CD4-positive, alpha-beta T cell treated with Interferon alpha-2 for 1 hour (primary cell): ENCODE measurements around the gene CETP.
"Not testable (repeated sequence)": the region's sequence is repeated elsewhere in the genome, so short reads cannot be mapped to it uniquely, and the experiment has no call there.

Experiments
- DNase-seq, 2 donors: peaks; one replicate each; pipeline ENCODE4 v3.0.0-alpha.2; 2020 to 2022

The CETP gene

DNA sequence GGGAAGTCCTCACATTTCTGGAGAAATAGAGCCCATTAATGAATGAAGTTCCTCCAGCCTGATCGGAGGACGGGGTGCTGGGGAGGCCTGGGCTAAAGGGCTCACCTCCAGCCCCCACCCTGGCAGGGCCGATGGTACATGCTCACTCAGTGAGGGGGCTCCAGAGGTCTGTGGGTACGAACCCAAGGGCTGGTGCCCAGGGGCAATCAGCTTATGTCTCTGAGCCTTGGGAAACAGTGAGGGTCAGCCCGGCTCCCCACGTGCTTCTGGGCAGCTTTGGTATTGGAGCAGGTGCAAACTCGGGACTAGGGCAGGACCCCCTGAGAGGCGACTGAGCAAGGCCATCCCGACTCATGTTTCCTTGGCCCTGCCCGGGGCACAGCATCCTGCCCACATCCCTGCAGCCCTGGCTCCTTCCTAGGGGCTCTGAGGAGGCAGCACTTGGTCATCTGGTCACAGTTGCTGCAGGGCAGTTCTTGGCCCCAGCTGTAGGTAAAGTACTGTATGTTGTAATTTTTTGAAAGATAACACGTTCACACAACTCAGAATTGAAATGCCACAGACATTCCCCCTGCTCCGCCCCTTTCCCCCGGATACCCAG lies 969 bp upstream of the CETP start:
- no peak for DNase-seq

DNA sequence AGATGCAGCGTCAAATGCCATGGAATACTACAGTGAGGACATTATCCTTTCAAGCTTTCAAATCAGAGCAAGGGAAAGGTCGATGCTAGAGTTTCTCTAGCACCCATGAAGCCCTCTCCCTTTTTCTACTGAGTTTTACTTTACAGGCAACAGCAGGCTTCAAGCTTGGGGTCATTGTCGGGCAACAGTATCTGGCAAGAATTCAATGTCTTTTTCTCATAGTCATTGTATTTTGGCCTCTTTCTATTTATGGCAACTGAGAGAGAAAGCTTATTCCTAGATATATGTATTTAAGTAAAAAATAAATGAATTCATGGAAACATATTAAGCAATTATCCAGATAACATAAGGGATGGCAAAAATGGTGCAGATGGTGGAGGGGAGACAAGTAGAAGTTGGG lies 364 bp upstream of the CETP start:
- no peak for DNase-seq

DNA sequence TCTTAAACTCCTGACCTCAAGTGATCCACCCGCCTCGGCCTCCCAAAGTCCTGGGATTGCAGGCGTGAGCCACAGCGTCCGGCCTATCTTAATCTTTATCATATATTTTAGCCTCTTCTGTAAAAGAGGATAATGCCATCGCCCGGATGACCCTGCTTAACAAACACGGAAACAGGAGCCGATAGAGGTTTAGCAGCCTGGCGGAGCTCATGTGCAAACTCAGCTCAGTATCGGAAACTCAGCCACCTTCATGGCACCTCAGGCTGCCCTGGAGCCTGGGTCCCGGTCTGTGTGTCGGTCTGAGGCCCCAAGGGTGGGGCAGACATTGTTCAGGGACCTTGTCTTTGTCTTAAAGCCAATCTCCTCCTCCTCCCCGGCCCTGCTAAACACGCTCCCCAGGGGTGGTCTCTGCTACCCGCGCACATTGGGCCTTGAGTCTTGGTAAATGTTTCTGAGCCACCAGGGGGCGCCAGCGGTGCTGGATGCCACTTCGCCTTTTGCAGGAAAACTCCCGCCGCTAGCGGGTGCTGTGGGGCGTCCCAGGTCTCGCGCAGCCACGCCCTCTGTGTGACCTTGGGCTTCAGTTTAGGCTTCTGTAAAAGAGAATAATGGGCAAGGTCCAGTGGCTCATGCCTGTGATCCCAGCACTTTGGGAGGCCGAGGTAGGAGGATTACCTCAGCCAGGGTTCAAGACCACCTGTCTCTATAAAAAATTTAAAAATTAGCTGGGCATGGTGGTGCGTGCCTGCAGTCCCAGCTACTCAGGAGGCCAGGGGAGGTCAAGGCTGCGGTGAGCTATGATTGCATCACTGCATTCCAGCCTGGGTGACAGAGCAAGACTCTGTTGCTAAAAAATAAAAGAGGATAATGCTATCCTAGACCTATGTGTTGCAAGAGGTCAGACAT lies 2.7 kb downstream of the CETP start:
- DNase-seq, result peak; percentile 91 to 94

DNA sequence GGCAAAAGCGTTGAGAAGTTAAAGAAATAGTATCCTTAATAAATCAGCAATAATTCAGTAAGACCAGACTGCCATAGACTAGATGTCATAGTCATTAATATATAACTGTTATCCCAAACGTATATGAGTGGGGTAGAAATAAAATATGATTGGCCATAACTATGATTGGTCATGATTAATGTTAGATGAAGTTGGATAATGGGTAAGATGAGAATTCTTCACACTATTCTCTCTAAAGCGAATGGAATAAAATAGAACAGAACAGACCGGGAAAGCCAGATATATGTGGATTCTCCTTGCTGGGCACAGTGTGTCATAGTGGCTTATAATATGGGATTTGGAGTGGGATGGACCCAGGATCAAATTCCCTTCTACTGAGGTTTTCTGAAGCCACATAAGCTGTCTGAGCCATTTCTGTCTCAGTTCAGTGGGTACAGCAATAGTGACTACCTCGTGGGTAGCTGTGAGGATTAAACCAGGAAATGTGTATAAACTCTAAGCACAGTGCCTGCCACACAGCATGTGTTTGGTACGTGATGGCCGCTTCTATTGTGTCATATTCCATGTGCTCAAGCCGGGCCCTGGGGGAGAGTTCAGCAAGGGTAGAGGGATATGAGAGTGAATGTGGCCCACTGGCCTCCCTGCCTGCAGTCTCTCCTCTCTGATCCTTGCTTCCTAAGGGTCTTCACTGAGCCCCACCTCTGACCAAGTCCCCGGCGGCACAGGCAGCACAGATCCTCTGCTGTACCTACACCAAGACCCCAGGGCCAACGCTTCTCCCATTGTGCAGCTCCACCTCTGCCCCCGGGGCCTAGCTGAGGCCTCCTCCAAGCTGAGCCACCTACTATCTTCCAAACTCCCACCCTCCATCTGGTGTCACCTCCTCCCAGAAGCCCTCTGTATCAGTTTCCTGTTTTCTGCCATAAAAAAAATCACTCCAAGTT lies 3.7 kb downstream of the CETP start:
- DNase-seq, result no peak

DNA sequence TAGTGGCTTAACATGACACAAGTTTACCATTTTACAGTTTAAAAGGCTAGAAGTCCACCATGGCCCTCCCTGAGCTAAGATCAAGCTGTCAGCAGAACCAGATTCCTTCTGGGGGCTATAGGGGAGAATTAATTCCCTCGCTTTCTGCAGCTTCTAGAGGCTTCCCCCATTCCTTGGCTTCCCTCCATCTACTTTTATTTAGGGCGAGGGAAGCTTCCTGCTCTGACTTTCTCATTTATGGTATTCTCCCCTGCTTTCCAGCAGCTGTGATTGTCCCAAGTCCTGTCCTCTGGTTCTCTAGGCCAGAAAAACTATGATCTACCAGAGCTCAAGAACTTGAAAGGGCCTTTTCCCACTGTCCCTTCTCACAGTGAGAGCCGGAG lies 4.3 kb downstream of the CETP start:
- DNase-seq, result no peak

DNA sequence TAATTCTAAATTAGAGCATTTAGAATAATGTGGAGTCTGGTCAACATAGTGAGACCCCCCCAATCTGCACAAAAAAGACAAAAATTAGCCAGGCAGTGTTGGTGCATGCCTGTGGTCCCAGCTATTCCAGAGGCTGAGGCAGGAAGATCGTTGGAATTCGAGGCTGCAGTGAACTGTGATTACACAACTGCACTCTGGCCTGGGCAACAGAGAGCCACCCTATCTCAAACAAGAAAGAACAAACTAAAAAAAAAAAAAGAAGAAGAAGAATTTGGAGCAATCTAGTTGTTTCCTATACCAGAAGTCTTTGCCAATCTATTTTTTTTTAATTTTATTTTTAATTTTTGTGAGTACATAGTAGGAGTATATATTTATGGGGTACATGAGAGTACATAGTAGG lies 6.0 kb downstream of the CETP start:
- no peak for DNase-seq

DNA sequence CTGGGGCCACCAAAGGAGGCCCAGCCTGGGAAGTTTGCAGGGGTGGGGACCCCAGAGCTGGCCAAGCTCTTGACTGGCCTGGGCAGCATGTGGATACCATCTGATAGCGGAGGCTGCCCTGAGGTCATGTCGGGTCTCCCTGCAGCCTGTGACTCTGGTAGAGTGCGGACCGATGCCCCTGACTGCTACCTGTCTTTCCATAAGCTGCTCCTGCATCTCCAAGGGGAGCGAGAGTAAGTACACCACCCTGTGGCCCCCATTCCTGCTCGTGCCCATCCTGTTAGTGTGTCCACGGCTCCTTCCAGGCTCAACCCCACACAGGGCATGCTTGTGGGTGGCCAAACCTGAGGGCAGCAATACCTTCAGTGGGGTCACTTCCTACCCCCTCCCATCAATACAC lies 8.0 kb downstream of the CETP start:
- DNase-seq, result no peak

DNA sequence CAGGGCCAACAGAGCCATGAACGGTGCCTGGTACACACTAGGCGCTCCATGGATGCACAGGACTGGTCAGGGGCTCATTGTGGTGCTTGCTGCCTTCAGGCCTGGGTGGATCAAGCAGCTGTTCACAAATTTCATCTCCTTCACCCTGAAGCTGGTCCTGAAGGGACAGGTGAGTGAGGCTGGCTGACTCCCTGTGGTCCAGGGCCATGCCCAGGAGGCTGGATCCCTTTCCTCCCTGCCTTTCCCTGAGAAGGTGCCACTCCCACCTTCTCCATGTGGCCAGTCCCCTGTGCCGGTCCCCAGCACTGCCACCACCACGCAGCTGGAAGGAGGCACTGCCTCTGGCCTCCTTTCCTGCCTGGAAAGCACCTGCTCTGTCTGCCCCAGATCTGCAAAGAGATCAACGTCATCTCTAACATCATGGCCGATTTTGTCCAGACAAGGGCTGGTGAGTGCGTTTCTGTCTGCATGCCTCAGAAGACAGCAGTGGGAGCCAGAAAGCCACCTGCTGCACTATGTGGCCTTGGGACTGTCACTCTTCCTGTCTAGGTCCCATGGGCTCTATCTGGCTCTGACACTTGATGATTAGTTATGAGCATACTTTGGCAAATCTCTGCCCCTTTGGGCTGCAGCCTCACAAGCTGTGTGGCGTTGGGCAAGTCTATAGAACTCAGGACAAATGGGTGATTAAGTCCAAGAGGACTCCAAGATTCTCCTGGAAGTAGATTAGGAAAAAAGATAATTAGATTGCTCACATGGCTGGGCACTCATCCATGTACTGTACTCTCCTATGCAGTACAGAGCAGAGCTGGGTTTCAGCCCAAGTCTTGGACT lies 9.4 kb downstream of the CETP start:
- DNase-seq, result peak in 1 of 2 donors; percentile 39

DNA sequence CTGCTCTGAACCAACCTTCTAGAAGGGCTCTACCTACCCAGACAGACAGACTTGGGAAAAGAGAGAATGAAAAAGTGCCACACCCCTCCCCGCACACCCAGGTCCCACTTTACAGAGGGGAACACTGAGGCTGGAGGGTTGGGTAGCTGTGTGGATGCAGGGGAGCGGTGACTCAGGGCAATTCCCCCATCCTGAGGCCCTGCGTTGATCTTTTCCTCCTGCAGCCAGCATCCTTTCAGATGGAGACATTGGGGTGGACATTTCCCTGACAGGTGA lies 10.0 kb downstream of the CETP start:
- DNase-seq, result no peak

DNA sequence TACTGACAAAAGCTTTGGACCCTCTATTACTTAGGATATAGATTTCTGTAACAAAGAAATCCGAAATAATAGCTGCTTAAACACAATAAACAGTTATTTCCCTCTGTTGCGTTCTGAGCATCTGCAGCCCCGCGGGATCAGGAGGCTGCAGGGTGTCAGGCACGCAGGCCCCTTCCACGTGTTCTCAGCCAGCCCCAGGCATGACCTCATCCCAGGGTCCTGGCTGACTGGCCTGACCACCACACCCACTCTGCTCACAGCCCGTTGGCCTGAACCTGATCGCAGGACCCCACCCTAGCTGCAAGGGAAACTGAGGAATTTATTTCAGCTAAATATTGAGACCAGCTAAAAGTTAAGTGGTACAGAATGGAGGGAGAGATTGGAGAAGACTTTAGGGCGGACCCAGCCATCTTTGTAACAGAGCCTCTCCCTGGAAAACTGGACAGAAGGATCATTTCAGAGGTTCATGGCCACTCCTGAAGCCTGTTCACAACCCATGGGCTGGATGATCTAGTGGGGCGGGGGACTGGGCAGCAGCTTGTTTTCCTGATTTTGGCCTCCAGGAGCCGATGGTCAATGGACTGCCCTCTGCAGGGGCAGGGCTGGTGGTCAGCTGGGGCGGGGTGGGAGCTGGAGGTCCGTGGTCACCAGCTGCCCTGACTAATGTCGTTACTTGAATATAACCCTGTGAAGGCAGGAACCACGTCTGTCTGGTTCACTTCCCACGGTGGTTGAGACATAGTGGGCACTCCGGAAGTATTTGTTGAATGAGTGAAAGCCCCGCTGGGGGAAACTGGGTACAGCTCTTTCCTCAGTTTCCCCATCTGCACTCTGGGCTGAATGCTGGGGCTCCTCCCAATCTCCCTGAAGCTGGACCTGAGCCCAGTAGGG lies 10.9 kb downstream of the CETP start:
- no peak for DNase-seq

DNA sequence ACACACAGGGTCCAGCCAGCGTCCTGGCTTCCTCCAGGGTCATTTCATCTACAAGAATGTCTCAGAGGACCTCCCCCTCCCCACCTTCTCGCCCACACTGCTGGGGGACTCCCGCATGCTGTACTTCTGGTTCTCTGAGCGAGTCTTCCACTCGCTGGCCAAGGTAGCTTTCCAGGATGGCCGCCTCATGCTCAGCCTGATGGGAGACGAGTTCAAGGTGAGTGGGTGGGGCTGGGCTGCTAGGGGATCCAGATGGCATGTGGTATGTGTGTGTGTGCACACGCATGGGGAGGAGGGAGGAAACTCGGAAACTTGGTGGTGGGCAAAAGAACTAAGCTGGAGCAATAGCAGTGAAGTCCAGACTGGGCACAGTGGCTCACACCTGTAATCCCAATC lies 11.5 kb downstream of the CETP start:
- DNase-seq, result no peak

DNA sequence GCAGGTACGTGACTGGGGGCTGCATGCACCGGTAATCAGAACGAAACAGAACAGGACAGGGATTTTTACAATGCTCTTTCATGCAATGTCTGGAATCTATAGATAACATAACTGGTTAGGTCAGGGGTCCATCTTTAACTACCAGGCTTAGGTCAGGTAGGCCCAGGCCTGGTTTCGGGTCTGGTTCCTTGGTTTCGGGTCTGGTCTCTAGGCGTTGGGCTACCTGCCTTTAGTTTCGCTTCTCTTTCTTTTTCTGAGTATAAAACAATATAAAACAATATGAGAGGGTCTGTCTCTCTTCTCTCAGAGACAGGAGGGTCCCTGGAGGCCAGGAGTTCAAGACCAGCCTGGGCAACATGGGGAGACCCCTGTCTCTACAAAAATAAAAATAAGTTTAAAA lies 12.1 kb downstream of the CETP start:
- not testable (repeated sequence) for DNase-seq

DNA sequence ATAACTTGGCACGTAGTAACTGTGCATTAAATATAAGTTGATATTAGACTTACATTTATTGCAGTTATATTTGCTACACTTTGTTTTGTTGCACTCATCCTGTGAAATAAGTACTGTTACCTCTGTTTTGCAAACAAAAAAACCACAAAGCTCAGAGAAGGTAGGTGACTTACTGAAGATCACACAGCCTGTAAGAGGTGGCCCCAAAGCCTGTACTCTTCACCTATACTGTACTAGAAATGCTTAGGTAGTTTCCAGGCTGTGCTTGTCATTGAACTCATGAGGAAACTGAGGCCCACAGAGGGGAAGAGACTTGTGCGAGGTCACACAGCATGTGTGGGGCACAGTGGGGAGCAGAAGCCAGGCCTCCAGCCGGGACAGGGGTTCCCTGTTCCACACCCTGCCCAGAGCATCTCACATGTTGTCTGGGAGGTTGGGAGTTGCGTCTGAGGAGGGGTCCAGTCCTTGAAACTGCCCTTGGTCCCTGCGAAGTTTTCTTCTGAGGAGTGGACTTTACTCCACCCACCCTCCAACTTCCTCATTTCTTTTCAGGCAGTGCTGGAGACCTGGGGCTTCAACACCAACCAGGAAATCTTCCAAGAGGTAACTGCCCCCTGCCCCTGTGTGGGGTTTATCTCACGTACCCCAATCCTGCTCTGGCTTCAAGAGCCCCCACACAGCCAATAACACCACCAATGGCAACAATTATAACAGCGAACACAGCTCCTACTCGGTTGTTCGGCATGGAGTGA lies 13.0 kb downstream of the CETP start:
- DNase-seq, result no peak

DNA sequence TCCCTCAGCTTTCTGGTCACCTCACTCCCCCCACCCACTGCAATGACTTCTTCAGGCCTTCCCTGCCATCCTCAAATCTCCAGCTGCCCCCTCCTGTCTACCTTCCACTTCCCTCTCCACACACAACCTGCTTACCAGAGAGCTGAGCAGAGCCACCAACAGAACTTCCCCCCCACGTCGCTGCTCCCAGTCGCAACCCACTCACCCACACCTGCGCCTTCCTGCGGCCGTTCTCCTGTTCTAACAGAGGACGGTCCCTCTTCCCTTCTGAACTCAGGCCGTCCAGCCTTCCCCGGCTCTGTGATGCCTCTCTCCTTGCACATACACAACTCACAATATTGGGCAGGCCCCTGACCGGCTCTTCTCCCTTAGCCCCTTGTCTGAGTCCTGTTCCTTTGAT lies 14.0 kb downstream of the CETP start:
- no peak for DNase-seq

DNA sequence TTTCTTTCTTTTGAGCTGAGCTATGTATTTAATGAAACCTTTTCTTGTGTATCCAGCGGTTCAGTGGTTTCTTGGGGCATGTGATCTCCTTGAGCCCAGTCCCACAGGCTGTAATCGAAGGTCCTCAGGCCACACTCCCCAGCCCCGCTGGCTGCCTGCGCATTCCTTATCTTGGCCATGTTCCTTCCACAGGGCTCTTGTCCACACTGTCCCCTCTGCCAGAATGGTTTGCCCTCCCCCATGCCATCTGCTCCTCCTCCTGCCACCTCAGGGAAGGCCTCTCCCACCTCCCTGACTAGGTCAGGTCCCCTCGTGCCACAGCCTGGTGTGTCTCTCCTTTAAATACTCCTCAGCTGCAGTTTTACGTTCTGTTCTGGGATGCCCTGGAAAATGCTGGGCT lies 15.5 kb downstream of the CETP start:
- DNase-seq, result no peak

DNA sequence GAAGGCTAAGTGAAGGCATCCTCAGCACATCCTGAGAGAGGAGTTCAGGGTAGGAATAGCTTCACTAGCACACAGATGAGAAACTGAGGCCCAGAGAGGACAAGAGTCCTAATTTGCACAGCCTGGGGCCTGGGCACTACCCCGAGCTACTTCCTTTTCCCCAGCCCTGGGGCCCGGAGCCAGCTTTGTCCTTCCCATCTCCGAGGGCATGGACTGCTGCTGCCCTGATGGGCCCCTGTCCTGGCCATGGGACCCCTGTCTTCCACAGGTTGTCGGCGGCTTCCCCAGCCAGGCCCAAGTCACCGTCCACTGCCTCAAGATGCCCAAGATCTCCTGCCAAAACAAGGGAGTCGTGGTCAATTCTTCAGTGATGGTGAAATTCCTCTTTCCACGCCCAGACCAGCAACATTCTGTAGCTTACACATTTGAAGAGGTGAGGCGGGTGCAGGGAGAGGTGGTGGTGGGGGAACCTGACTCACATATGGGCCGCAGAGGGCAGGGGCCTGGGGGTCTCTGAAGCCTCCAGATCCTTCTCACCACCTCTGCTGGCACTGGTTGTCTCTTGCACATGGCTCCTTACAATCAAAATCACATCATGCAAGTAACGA lies 16.2 kb downstream of the CETP start:
- no peak for DNase-seq

DNA sequence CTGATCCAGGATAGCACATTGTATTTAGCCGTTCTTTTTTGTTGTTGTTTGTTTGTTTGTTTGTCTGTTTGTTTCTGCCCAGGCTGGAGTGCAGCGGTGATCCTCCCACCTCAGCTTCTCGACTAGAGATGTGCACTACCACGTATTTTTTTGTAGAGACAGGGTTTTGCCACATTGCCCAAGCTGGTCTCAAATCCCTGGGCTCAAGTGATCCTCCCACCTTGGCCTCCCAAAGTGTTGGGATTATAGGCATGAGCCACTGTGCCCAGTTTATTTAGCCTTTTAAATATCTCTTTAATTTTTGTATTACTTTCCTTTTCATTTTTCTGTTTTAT lies 18.4 kb downstream of the CETP start:
- DNase-seq, result no peak

DNA sequence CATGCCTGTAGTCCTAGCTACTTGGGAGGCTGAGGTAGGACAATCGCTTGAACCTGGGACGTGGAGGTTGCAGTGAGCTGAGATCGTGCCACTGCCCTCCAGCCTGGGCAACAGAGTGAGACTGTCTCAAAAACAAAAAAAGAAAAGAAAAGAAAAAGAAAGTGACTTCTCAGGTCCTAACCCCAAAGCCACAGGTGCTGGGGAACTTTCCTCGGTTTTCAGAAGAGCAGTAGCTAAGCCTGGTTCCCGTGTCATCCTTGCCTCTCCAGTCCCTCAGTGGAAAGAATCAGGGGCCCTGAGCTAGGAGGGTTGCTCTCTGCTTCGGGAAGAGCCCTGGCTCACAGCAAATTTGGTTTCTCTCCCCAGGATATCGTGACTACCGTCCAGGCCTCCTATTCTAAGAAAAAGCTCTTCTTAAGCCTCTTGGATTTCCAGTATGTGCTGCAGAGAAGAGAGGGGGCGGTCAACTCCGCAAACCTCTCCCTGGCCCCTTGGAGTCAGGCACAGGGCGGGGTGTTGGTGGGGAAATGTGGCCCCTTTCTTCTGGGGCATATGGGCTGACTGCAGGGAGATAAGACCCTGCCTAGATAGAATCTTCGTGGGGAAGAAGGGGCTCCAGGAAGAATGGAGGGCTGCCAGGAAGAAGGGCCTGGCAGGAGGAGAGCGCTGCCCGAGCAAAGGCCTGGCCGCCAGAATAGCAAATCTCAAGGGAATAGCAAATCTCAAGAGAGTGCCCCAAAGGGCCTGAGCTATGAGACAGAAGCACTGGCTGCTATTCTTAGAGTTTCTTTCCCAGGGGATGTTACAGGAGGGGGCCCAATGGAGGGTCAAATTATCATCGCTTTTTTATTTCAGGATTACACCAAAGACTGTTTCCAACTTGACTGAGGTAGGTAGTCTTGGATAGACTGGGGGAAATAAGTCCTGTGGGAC lies 19.3 kb downstream of the CETP start:
- no peak for DNase-seq

DNA sequence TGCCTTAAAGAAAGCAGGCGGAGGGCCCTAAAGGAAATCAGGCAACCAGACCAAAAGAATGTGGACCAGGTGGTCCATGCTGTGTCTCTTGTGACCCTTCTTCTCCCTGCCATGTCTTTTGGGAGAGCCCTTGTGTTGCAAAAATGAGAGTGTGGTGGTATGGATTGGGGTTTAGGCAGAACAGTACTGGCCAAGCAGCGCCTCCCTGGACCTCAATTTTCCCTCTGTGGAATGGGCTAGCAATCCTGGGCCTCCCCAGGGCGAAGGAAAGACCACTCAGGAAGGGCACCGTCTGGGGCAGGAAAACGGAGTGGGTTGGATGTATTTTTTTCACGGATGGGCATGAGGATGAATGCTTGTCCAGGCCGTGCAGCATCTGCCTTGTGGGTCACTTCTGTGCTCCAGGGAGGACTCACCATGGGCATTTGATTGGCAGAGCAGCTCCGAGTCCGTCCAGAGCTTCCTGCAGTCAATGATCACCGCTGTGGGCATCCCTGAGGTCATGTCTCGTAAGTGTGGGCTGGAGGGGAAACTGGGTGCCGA lies 20.1 kb downstream of the CETP start:
- no peak for DNase-seq
